Sigmoid colon (tissue), 7 donors: Measurements from ENCODE around the gene WDTC1. TPM values are rescaled to one million over a fixed set of nuclear protein-coding genes. Genes with fewer than 3 reads are reported as not detected.
A peak's percentile ranks its signal among the peaks of the same experiment; 100 is the strongest.
"Not testable (repeated sequence)": the region's sequence is repeated elsewhere in the genome, so short reads cannot be mapped to it uniquely, and the experiment has no call there.

Experiments used
- DNase-seq: peaks from one replicate; pipeline ENCODE4 v3.0.0-alpha.2; 2019
- H3K27ac ChIP-seq, 4 donors: fragments of 200-600 bp; sonication (generic); one replicate each; pipeline ENCODE4 v1.5.1; 2016 to 2019; ENCODE audit warnings: mild to moderate bottlenecking in 1 of 4
- H3K27me3 ChIP-seq, 3 donors: fragments of 200-600 bp; sonication (generic); one replicate each; pipeline ENCODE4 v1.5.1; 2019; ENCODE audit warnings: mild to moderate bottlenecking in 1 of 3
- H3K36me3 ChIP-seq, 4 donors: fragments of 200-600 bp; sonication (generic); one replicate each; pipeline ENCODE4 v1.5.1; 2016 to 2019
- H3K4me1 ChIP-seq, 4 donors: fragments of 200-600 bp; sonication (generic); one replicate each; pipeline ENCODE4 v1.5.1; 2017 to 2019
- H3K4me3 ChIP-seq, 4 donors: fragments of 200-600 bp; sonication (generic); one replicate each; pipeline ENCODE4 v1.5.1; 2017 to 2019; ENCODE audit warnings: mild to moderate bottlenecking in 2 of 4, moderate library complexity in 1 of 4
- H3K9me3 ChIP-seq, 4 donors: fragments of 200-600 bp in 3 of 4; sonication (generic) in 3 of 4; one replicate each; pipeline versions ENCODE4 v1.5.1 to v1.6.1; 2013 to 2019
- CTCF ChIP-seq, 4 experiments: fragments of 450-650 bp in 3 of 4; fragments of 200-600 bp in 1 of 4; IDR thresholded peaks; one replicate each; pipeline ENCODE4 v1.5.1; 2016 to 2019; ENCODE audit warnings: antibody characterized with exemption in 4 of 4, mild to moderate bottlenecking in 3 of 4, moderate library complexity in 2 of 4
- EP300 ChIP-seq, 4 donors: sonication (generic); formaldehyde crosslinking; IDR thresholded peaks; one replicate each; pipeline ENCODE4 v1.6.1; 2017; ENCODE audit warnings: antibody characterized with exemption in 4 of 4
- POLR2A ChIP-seq, 2 donors: fragments of 450-650 bp; IDR thresholded peaks; one replicate each; pipeline ENCODE4 v1.6.1; 2016; ENCODE audit warnings: antibody characterized with exemption in 2 of 2, mild to moderate bottlenecking in 2 of 2, moderate library complexity in 2 of 2
- POLR2AphosphoS5 ChIP-seq, 4 donors: sonication (generic); formaldehyde crosslinking; IDR thresholded peaks; one replicate each; pipeline ENCODE4 v1.6.1; 2017; ENCODE audit warnings: antibody characterized with exemption in 4 of 4
- WGBS, 2 donors: extraction: QIAGEN DNeasy Blood & Tissue Kit; methylation state at CpG; one replicate each; pipeline ENCODE4 v1.1.7; 2013; 5-methylcytosine and 5-hydroxymethylcytosine counted together
- intact Hi-C: fragments of 100-400 bp; cut with DNase I; formaldehyde crosslinking; loops from one replicate; pipeline ENCODE4 v1.15.1; 2023
- polyA plus RNA-seq, 3 donors: library from polyadenylated mRNA; stranded (reverse); fragments of 200-250 nt; gene quantifications; one replicate each; pipeline ENCODE4 v1.2.3, GENCODE V29; 2013
- total RNA-seq, 4 donors: library from RNA; depleted of rRNA; stranded (reverse); fragments of >200 nt; gene quantifications; one replicate each; pipeline ENCODE4 v1.1.0, GENCODE V29; 2016
- donor health status: healthy with polysubstance abuse.
- donor health status: Bipolar disorder and iron deficiency.
- donor health status: healthy.

Gene WDTC1
- total and polyA plus RNA-seq, 7 donors = 15.0 to 32.4 (median 27.5) TPM

- Histone ChIP-seq H3K9me3 (no peaks in the 10 kb centered on the region), H3K4me3 (no peak overlapping the region), H3K27ac (no peak overlapping the region), H3K36me3 (peaks cover 0 to 34% (median 8%) of the 10 kb centered on the region in 4 donors), H3K27me3 (no peaks in the 10 kb centered on the region), H3K4me1 (no peaks in the 10 kb centered on the region)
- 75 to 89% methylated on average over 4 of the region's 4 CpGs for whole genome bisulfite sequencing, 2 donors
- TF ChIP-seq EP300 (IDR thresholded peaks at IDR 0.05) (no peak), POLR2AphosphoS5 (IDR thresholded peaks at IDR 0.05) (no peak), CTCF (IDR thresholded peaks at IDR 0.05) (no peak), POLR2A (IDR thresholded peaks at IDR 0.05) (no peak)
- no peak for DNase-seq
- intact Hi-C loops = no loop called here
These were observed 34.8 kb downstream of the WDTC1 start for GRCh38 chr1:27269276-27269675.

GRCh38 chr1:27274204-27274603, 39.8 kb downstream of the WDTC1 start:
- intact Hi-C loops = no loop called here
- Histone ChIP-seq H3K27me3 (no peaks in the 10 kb centered on the region), H3K9me3 (no peaks in the 10 kb centered on the region), H3K4me1 (no peaks in the 10 kb centered on the region), H3K27ac (no peak overlapping the region), H3K36me3 (peaks cover 0 to 9% (median 0%) of the 10 kb centered on the region in 4 donors), H3K4me3 (no peak overlapping the region)
- no peak for TF ChIP-seq EP300 (IDR thresholded peaks at IDR 0.05)
- no peak for TF ChIP-seq POLR2AphosphoS5 (IDR thresholded peaks at IDR 0.05)
- no peak for TF ChIP-seq POLR2A (IDR thresholded peaks at IDR 0.05)
- 88 to 91% methylated on average over 1 of the region's 1 CpG for WGBS, 2 donors
- no peak for DNase-seq

GRCh38 chr1:27275696-27276095, 41.3 kb downstream of the WDTC1 start:
- intact Hi-C loops = no loop called here
- H3K4me1 ChIP-seq = no peaks in the 10 kb centered on the region
- H3K36me3 ChIP-seq = peaks cover 0 to 9% (median 0%) of the 10 kb centered on the region in 4 donors
- TF ChIP-seq EP300 (IDR thresholded peaks at IDR 0.05) (no peak), POLR2A (IDR thresholded peaks at IDR 0.05) (no peak), CTCF (IDR thresholded peaks at IDR 0.05) (no peak), POLR2AphosphoS5 (IDR thresholded peaks at IDR 0.05) (no peak)
- DNase-seq = no peak
- no peaks in the 10 kb centered on the region for H3K9me3 ChIP-seq
- WGBS, 2 donors = 63 to 77% methylated on average over 3 of the region's 3 CpGs
- H3K4me3 ChIP-seq = no peak overlapping the region
- H3K27ac ChIP-seq = no peak overlapping the region
- H3K27me3 ChIP-seq = no peaks in the 10 kb centered on the region

GRCh38 chr1:27284425-27285273, 50.2 kb downstream of the WDTC1 start:
- DNase-seq = peak; percentile 88
- intact Hi-C loops = loop anchor here (1.0 to 5.0 kb wide), 3 partner anchors 86 to 242 kb away; no protein-coding TSS in a partner anchor
- peak; percentile 58 to 80 (median 72) for TF ChIP-seq CTCF (IDR thresholded peaks at IDR 0.05)
- TF ChIP-seq POLR2AphosphoS5 (IDR thresholded peaks at IDR 0.05) = no peak
- no peak for TF ChIP-seq POLR2A (IDR thresholded peaks at IDR 0.05)

GRCh38 chr1:27285274-27285660, 50.8 kb downstream of the WDTC1 start:
- intact Hi-C loops = no loop called here
- no peak overlapping the region for H3K27ac ChIP-seq
- no peaks in the 10 kb centered on the region for H3K27me3 ChIP-seq
- H3K4me3 ChIP-seq = no peak overlapping the region
- 74 to 87% methylated on average over 2 of the region's 2 CpGs for WGBS, 2 donors
- TF ChIP-seq POLR2A (IDR thresholded peaks at IDR 0.05) (no peak), EP300 (IDR thresholded peaks at IDR 0.05) (no peak), POLR2AphosphoS5 (IDR thresholded peaks at IDR 0.05) (no peak), CTCF (IDR thresholded peaks at IDR 0.05) (no peak)
- DNase-seq = no peak
- H3K36me3 ChIP-seq = peaks cover 10 to 43% (median 18%) of the 10 kb centered on the region in 4 donors
- H3K9me3 ChIP-seq = no peaks in the 10 kb centered on the region
- H3K4me1 ChIP-seq = no peaks in the 10 kb centered on the region

More at GRCh38 chr1:27284425-27285273, 50.2 kb downstream of the WDTC1 start:
- H3K27ac ChIP-seq = no peak overlapping the region
- no peaks in the 10 kb centered on the region for H3K4me1 ChIP-seq
- 50 to 52% methylated on average over 11 of the region's 11 CpGs for WGBS, 2 donors
- no peak overlapping the region for H3K4me3 ChIP-seq
- H3K9me3 ChIP-seq = no peaks in the 10 kb centered on the region
- no peaks in the 10 kb centered on the region for H3K27me3 ChIP-seq
- H3K36me3 ChIP-seq = peaks cover 10 to 39% (median 16%) of the 10 kb centered on the region in 4 donors

- H3K4me3 ChIP-seq, H3K27ac ChIP-seq, H3K9me3 ChIP-seq, DNase-seq, intact Hi-C loops, H3K27me3 ChIP-seq, H3K4me1 ChIP-seq: not testable (repeated sequence)
- peaks cover 10 to 48% (median 20%) of the 10 kb centered on the region in 4 donors for H3K36me3 ChIP-seq
- 91 to 97% methylated on average over 7 of the region's 7 CpGs for WGBS, 2 donors
These were observed 51.4 kb downstream of the WDTC1 start for GRCh38 chr1:27285821-27286220.

- H3K27ac ChIP-seq, intact Hi-C loops, DNase-seq, H3K9me3 ChIP-seq, H3K4me1 ChIP-seq, H3K4me3 ChIP-seq, H3K27me3 ChIP-seq: not testable (repeated sequence)
- 98% methylated on average over 29 of the region's 29 CpGs for WGBS, 2 donors
- peaks cover 10 to 60% (median 33%) of the 10 kb centered on the region in 4 donors for H3K36me3 ChIP-seq
These were observed 54.7 kb downstream of the WDTC1 start for GRCh38 chr1:27289125-27289524.
